GM20000 (cell line): ENCODE measurements around the gene PTPRS.

Source experiments
- DNase-seq: peaks from one replicate; pipeline ENCODE4 v3.0.0; 2012; ENCODE audit warnings: low spot score
- CTCF ChIP-seq: IDR thresholded peaks from 2 replicates; pipeline ENCODE4 v1.5.1; 2012; ENCODE audit warnings: mild to moderate bottlenecking, control low read depth; ENCODE audit errors: extremely low read depth, missing control alignments

Gene PTPRS

GRCh38 chr19:5321851-5322681 lies 18.5 kb downstream of the PTPRS start:
- TF ChIP-seq CTCF: no peak
- peak; percentile 87 for DNase-seq

GRCh38 chr19:5321066-5321642 lies 19.5 kb downstream of the PTPRS start:
- DNase-seq: no peak
- TF ChIP-seq CTCF: no peak

- no peak for TF ChIP-seq CTCF
- no peak for DNase-seq
Measured at GRCh38 chr19:5319516-5319915, 21.1 kb downstream of the PTPRS start.

- no peak for DNase-seq
- TF ChIP-seq CTCF: no peak
Measured at GRCh38 chr19:5318306-5318705, 22.3 kb downstream of the PTPRS start.

- TF ChIP-seq CTCF: no peak
Measured at GRCh38 chr19:5317321-5317720, 23.3 kb downstream of the PTPRS start.

GRCh38 chr19:5316138-5316537 lies 24.5 kb downstream of the PTPRS start:
- no peak for DNase-seq
- TF ChIP-seq CTCF: no peak

More at GRCh38 chr19:5317321-5317720, 23.3 kb downstream of the PTPRS start:
- DNase-seq: no peak

GRCh38 chr19:5314907-5315298 lies 25.7 kb downstream of the PTPRS start:
- no peak for DNase-seq
- no peak for TF ChIP-seq CTCF
